Vagina (tissue), 2 donors: Measurements from ENCODE around the gene SLC9A6.

Experiments
- CTCF ChIP-seq, 3 experiments: fragments of 450-650 bp in 2 of 3; fragments of 200-600 bp in 1 of 3; sonication (generic) in 1 of 3; IDR thresholded peaks; one replicate each; pipeline ENCODE4 v1.5.1; 2017 to 2019; ENCODE audit warnings: antibody characterized with exemption in 3 of 3, mild to moderate bottlenecking in 2 of 3, moderate library complexity in 2 of 3
- POLR2A ChIP-seq, 2 donors: fragments of 450-650 bp; IDR thresholded peaks; one replicate each; pipeline ENCODE4 v1.6.1; 2017; ENCODE audit warnings: antibody characterized with exemption in 2 of 2, mild to moderate bottlenecking in 2 of 2, moderate library complexity in 2 of 2

- TF ChIP-seq POLR2A (IDR thresholded peaks at IDR 0.05) (no peak), CTCF (IDR thresholded peaks at IDR 0.05) (no peak)
These were observed 66.4 kb downstream of the SLC9A6 start for GRCh38 chrX:136051611-136052010.
